Spleen (tissue), 7 donors: ENCODE measurements around the gene MCHR1.

Source experiments
- CTCF ChIP-seq, 11 experiments: fragments of 200-600 bp in 7 of 11; fragments of 450-650 bp in 4 of 11; sonication (generic) in 4 of 11; IDR thresholded peaks in 8 of 11; conservative IDR thresholded peaks in 3 of 11; 1 replicate in 7 of 11; 2 replicates in 4 of 11; pipeline versions ENCODE4 v1.4.0 to v1.8.0; 2016 to 2021; ENCODE audit warnings: antibody characterized with exemption in 11 of 11, inconsistent platforms in 4 of 11, mild to moderate bottlenecking in 1 of 11
- POLR2A ChIP-seq, 3 donors: fragments of 450-650 bp; IDR thresholded peaks; one replicate each; pipeline ENCODE4 v1.5.1; 2017; ENCODE audit warnings: antibody characterized with exemption in 3 of 3, mild to moderate bottlenecking in 1 of 3
- POLR2AphosphoS5 ChIP-seq, 3 donors: sonication (generic); formaldehyde crosslinking; IDR thresholded peaks; one replicate each; pipeline ENCODE4 v1.5.1; 2017; ENCODE audit warnings: antibody characterized with exemption in 3 of 3
- donor health status: DM: no; HTN: no; CAD: no; lungs with moderate emphysema.
- donor health status: DM: no; HTN: no; CAD: no.
- donor health status: DM: no; HTN: no; CAD: no.

DNA sequence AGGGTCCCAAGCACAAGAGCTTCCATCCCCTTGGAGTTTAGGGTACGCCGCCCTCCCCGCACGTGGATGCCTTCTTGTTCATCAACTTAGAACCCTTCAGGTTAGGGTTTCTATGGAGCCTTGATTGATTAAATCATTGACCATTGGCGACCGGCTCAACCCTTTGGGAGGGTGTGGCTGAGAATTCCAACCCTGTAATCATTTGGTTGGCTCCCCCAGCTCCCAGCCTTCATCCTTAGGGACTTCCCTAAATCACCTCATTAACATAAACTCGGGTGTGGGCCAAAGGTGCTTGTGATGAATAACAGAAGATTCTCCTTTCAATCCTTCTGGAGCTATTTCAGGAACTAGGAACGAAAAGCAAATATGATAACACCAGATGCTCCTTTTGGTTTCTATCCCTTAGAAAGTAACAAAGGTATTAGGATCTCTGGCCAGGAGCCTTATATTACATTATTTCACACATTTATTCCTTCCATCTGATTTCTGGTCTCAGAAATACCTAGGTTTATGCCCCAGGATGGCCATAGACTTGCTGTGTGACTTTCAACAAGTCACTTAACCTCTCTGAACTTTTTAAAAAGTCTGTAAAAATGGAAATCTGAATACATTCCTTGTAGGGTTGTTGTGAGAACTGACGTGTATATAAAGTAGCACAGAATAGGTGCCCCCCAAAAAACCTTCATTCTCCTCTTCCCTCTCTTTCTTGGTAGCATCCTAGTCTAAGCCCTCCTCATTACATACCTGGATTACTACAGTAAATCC lies 26.8 kb downstream of the MCHR1 start:
- TF ChIP-seq CTCF (IDR thresholded peaks at IDR 0.05 in 8 of 11, conservative IDR thresholded peaks at IDR 0.05 in 3 of 11), result no peak
- no peak for TF ChIP-seq POLR2AphosphoS5 (IDR thresholded peaks at IDR 0.05)
- TF ChIP-seq POLR2A (IDR thresholded peaks at IDR 0.05), result no peak
